Endothelial cell (in vitro differentiated cells): Measurements from ENCODE around the gene EDDM3A. TPM values are rescaled to one million over a fixed set of nuclear protein-coding genes. Genes with fewer than 3 reads are reported as not detected.
"Not testable (repeated sequence)": the region's sequence is repeated elsewhere in the genome, so short reads cannot be mapped to it uniquely, and the experiment has no call there.

ENCODE experiments used
- DNase-seq: peaks from one replicate; pipeline ENCODE4 v3.0.0; 2021; ENCODE audit warnings: low spot score
- H3K27ac Mint-ChIP-seq: one replicate; pipeline ENCODE4 v1.8.0; 2021; ENCODE audit warnings: mixed read lengths, inconsistent platforms; ENCODE audit not compliant: unreplicated experiment
- H3K27me3 Mint-ChIP-seq: one replicate; pipeline ENCODE4 v1.8.0; 2021; ENCODE audit warnings: mild to moderate bottlenecking, moderate library complexity, mixed read lengths, inconsistent platforms; ENCODE audit not compliant: unreplicated experiment
- H3K36me3 Mint-ChIP-seq: one replicate; pipeline ENCODE4 v1.8.0; 2021; ENCODE audit warnings: mild to moderate bottlenecking, low read depth, mixed read lengths, inconsistent platforms; ENCODE audit not compliant: unreplicated experiment
- H3K4me1 Mint-ChIP-seq: one replicate; pipeline ENCODE4 v1.8.0; 2021; ENCODE audit warnings: mild to moderate bottlenecking, mixed read lengths, inconsistent platforms; ENCODE audit not compliant: unreplicated experiment
- H3K4me3 Mint-ChIP-seq: one replicate; pipeline ENCODE4 v1.8.0; 2021; ENCODE audit warnings: mild to moderate bottlenecking, mixed read lengths, inconsistent platforms; ENCODE audit not compliant: unreplicated experiment
- H3K9me3 Mint-ChIP-seq: one replicate; pipeline ENCODE4 v1.8.0; 2021; ENCODE audit warnings: mixed read lengths, inconsistent platforms; ENCODE audit not compliant: unreplicated experiment
- total RNA-seq: library from RNA; stranded (reverse); fragmentation: NEBNext Ultra II Directional; extraction: Animal tissue kit (Norgen Biotek cat#: 25700); gene quantifications from one replicate; pipeline ENCODE4 v1.2.1, GENCODE V29; 2021; ENCODE audit not compliant: unreplicated experiment
- TF ChIP-seq, protein P1 (sequence below): fragments of 200-600 bp; sonication (generic); IDR thresholded peaks from one replicate; pipeline ENCODE4 v1.5.0; 2021; ENCODE audit warnings: antibody characterized with exemption; ENCODE audit not compliant: unreplicated experiment

The EDDM3A gene
- total RNA-seq, 1 donor from 2014 or later: not detected

DNA sequence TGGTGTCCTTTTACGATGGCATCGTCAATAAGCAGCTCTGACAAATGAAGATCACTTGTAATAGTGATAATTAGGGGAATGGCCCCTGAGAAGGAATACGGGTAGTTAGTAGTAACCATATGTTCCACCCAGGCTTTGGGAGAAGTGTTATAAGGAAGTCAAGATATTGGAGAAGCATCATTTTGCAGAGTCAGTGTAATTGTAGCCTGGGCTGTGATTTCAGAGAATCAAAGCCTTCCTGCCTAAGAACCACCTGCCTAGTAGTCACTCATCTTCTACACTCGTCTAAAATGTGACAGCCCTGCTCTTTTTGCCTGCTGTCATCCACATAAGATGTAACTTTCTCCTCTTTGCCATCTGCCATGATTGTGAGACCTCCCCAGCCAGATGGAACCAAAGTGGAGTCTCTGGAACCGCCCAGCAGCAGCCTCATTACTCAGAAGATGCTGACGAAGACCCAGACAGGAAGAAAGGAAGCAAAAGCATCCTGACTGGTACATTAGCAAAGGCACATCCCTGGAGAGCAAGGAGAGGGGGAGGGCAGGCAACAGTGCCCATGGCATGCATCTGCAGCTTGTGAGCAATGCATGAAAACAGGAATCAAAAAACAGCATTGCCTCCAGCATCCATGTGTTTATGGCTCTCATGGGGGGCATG lies 12.6 kb upstream of the EDDM3A start:
- Mint-ChIP-seq H3K27ac (no peak overlapping the region), H3K36me3 (no peaks in the 10 kb centered on the region), H3K9me3 (no peaks in the 10 kb centered on the region), H3K27me3 (no peaks in the 10 kb centered on the region), H3K4me3 (no peak overlapping the region), H3K4me1 (peaks cover 5% of the 10 kb centered on the region)
- DNase-seq: no peak
- TF ChIP-seq, protein P1, sequence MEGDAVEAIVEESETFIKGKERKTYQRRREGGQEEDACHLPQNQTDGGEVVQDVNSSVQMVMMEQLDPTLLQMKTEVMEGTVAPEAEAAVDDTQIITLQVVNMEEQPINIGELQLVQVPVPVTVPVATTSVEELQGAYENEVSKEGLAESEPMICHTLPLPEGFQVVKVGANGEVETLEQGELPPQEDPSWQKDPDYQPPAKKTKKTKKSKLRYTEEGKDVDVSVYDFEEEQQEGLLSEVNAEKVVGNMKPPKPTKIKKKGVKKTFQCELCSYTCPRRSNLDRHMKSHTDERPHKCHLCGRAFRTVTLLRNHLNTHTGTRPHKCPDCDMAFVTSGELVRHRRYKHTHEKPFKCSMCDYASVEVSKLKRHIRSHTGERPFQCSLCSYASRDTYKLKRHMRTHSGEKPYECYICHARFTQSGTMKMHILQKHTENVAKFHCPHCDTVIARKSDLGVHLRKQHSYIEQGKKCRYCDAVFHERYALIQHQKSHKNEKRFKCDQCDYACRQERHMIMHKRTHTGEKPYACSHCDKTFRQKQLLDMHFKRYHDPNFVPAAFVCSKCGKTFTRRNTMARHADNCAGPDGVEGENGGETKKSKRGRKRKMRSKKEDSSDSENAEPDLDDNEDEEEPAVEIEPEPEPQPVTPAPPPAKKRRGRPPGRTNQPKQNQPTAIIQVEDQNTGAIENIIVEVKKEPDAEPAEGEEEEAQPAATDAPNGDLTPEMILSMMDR: no peak

GRCh38 chr14:20733684-20734429 lies 11.8 kb upstream of the EDDM3A start:
- TF ChIP-seq, protein P1: no peak
- Mint-ChIP-seq H3K27ac (no peak overlapping the region), H3K4me1 (peaks cover 5% of the 10 kb centered on the region), H3K27me3 (no peaks in the 10 kb centered on the region), H3K9me3 (no peaks in the 10 kb centered on the region), H3K36me3 (no peaks in the 10 kb centered on the region), H3K4me3 (no peak overlapping the region)
- DNase-seq: no peak

GRCh38 chr14:20734430-20734806 lies 11.3 kb upstream of the EDDM3A start:
- H3K27ac Mint-ChIP-seq: no peak overlapping the region
- TF ChIP-seq, protein P1: no peak
- no peaks in the 10 kb centered on the region for H3K36me3 Mint-ChIP-seq
- no peaks in the 10 kb centered on the region for H3K27me3 Mint-ChIP-seq
- no peak for DNase-seq
- peaks cover 5% of the 10 kb centered on the region for H3K4me1 Mint-ChIP-seq
- H3K9me3 Mint-ChIP-seq: no peaks in the 10 kb centered on the region
- H3K4me3 Mint-ChIP-seq: no peak overlapping the region

GRCh38 chr14:20738292-20738691 lies 7.4 kb upstream of the EDDM3A start:
- not testable (repeated sequence) for H3K36me3 Mint-ChIP-seq, DNase-seq, H3K4me1 Mint-ChIP-seq, H3K27me3 Mint-ChIP-seq, H3K27ac Mint-ChIP-seq, H3K9me3 Mint-ChIP-seq, H3K4me3 Mint-ChIP-seq

DNA sequence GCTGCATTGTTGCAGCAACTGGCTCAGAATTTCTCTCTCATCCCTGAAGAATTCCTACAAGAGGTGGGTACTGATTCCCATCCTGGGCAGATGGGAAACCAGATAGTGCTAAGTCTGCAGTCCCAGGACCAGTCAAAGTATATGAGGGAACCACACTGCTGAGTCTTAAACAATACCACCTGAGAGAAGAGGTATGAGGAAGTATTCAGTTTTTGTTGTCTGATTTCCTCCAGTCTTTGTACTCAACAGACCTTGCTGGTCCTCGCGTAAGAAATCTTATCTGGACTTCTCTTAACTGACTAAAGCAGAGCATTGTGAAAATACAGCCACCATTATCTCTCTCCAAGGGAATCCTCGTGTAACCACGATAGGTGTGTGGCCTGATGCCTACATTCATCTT lies 3.6 kb upstream of the EDDM3A start:
- Mint-ChIP-seq H3K9me3 (no peaks in the 10 kb centered on the region), H3K27ac (no peak overlapping the region), H3K4me1 (no peaks in the 10 kb centered on the region), H3K27me3 (peaks cover 2% of the 10 kb centered on the region), H3K4me3 (no peak overlapping the region), H3K36me3 (no peaks in the 10 kb centered on the region)
- DNase-seq: no peak
- TF ChIP-seq, protein P1: no peak
